IMR-90 (cell line): ENCODE results near the gene HMGXB3. TPM values are rescaled to one million over a fixed set of nuclear protein-coding genes. Genes with fewer than 3 reads are reported as not detected.

Experiments used
- ATAC-seq: fragments of 200-7000 bp; cut with Tn5 transposase; 2 replicates; pipeline ENCODE4 v1.9.1; 2020; ENCODE audit warnings: low read depth, mild to moderate bottlenecking, moderate library complexity
- BruUV-seq: library from RNA; stranded (reverse); fragments of 400-500 nt; replicated peaks from 2 replicates; lab custom pipeline; 2021; lab: Mats Ljungman, UMichigan
- CTCF ChIA-PET: fragments of 300-600 bp; formaldehyde crosslinking; extraction: SDS; loops from one replicate; lab custom pipeline; 2021; ENCODE audit warnings: antibody characterized with exemption; lab: Yijun Ruan, JAX
- POLR2A ChIA-PET: fragments of 300-600 bp; sonication (Branson Sonifier 250); formaldehyde crosslinking; loops from one replicate; lab custom pipeline; 2022; ENCODE audit warnings: antibody characterized with exemption; ENCODE audit not compliant: unreplicated experiment; lab: Charles Lee
- DNase-seq: peaks from one replicate; pipeline ENCODE4 v3.0.0; 2013
- H2AFZ ChIP-seq: replicated peaks from 2 replicates; pipeline ENCODE3; 2013; ENCODE audit warnings: low read length, mild to moderate bottlenecking; ENCODE audit not compliant: poor library complexity
- H2AK5ac ChIP-seq: 2 replicates; pipeline ENCODE4 v1.6.1; 2013; ENCODE audit warnings: low read depth, low read length, inconsistent platforms
- H2AK9ac ChIP-seq: replicated peaks from 2 replicates; pipeline ENCODE3; 2013; ENCODE audit warnings: mild to moderate bottlenecking, low read depth, low read length, moderate library complexity; ENCODE audit not compliant: poor library complexity
- H2BK120ac ChIP-seq: 2 replicates; pipeline ENCODE4 v1.6.1; 2013; ENCODE audit warnings: low read depth, low read length, inconsistent platforms
- H2BK15ac ChIP-seq: 3 replicates; pipeline ENCODE4 v1.6.1; 2013; ENCODE audit warnings: low read depth, low read length, inconsistent platforms
- H2BK20ac ChIP-seq: 2 replicates; pipeline ENCODE4 v1.6.1; 2013; ENCODE audit warnings: low read depth, mild to moderate bottlenecking, inconsistent platforms, low read length, moderate library complexity
- H2BK5ac ChIP-seq: 2 replicates; pipeline ENCODE4 v1.6.1; 2013; ENCODE audit warnings: mild to moderate bottlenecking, low read depth, low read length, inconsistent platforms; ENCODE audit not compliant: poor library complexity, severe bottlenecking
- H3K14ac ChIP-seq: replicated peaks from 2 replicates; pipeline ENCODE4 v1.6.1; 2013; ENCODE audit warnings: low read depth, low read length, inconsistent platforms
- H3K18ac ChIP-seq: 2 replicates; pipeline ENCODE4 v1.6.1; 2013; ENCODE audit warnings: low read depth, low read length, control low read depth
- H3K23ac ChIP-seq: 2 replicates; pipeline ENCODE4 v1.6.1; 2013; ENCODE audit warnings: low read depth, low read length, inconsistent platforms
- H3K27ac ChIP-seq: 2 replicates; pipeline ENCODE4 v1.5.1; 2013; ENCODE audit warnings: mild to moderate bottlenecking, control low read depth, low read length; ENCODE audit not compliant: insufficient read depth
- H3K27me3 ChIP-seq: 2 replicates; pipeline ENCODE4 v1.6.1; 2013; ENCODE audit warnings: low read length; ENCODE audit not compliant: control insufficient read depth, insufficient read depth
- H3K36me3 ChIP-seq: 2 replicates; pipeline ENCODE4 v1.6.1; 2013; ENCODE audit warnings: low read length, mixed read lengths; ENCODE audit not compliant: control insufficient read depth, insufficient read depth
- H3K4ac ChIP-seq: 2 replicates; pipeline ENCODE4 v1.6.1; 2013; ENCODE audit warnings: low read depth, low read length, inconsistent platforms
- H3K4me1 ChIP-seq: 2 replicates; pipeline ENCODE4 v1.6.1; 2013; ENCODE audit warnings: low read length, mixed read lengths; ENCODE audit not compliant: control insufficient read depth, insufficient read depth
- H3K4me2 ChIP-seq: 2 replicates; pipeline ENCODE4 v1.6.1; 2013; ENCODE audit warnings: low read depth, mild to moderate bottlenecking, control low read depth, low read length, moderate library complexity
- H3K4me3 ChIP-seq: 2 replicates; pipeline ENCODE4 v1.5.1; 2013; ENCODE audit warnings: low read depth, mild to moderate bottlenecking, control low read depth, low read length, moderate library complexity; ENCODE audit not compliant: insufficient read depth
- H3K56ac ChIP-seq: 2 replicates; pipeline ENCODE4 v1.6.1; 2013; ENCODE audit warnings: low read length, inconsistent platforms; ENCODE audit not compliant: insufficient read depth; ENCODE audit errors: extremely low read depth
- H3K79me1 ChIP-seq, 2 experiments: 2 replicates each; pipeline ENCODE4 v1.6.1; 2013; ENCODE audit warnings: low read length in 2 of 2, inconsistent platforms in 1 of 2, low read depth in 1 of 2
- H3K9ac ChIP-seq: 2 replicates; pipeline ENCODE4 v1.6.1; 2013; ENCODE audit warnings: low read depth, low read length, control low read depth
- H3K9me1 ChIP-seq: 2 replicates; pipeline ENCODE4 v1.6.1; 2013; ENCODE audit warnings: low read length, inconsistent platforms; ENCODE audit not compliant: insufficient read depth
- H3K9me3 ChIP-seq: 2 replicates; pipeline ENCODE4 v1.6.1; 2013; ENCODE audit warnings: low read length; ENCODE audit not compliant: control insufficient read depth, insufficient read depth
- H4K20me1 ChIP-seq: 2 replicates; pipeline ENCODE4 v1.6.1; 2013; ENCODE audit warnings: low read length, inconsistent platforms; ENCODE audit not compliant: insufficient read depth
- H4K5ac ChIP-seq: 2 replicates; pipeline ENCODE4 v1.6.1; 2013; ENCODE audit warnings: mild to moderate bottlenecking, low read depth, low read length, control low read depth
- H4K8ac ChIP-seq, 2 experiments: 2 replicates each; pipeline ENCODE4 v1.6.1; 2013; ENCODE audit warnings: low read depth in 2 of 2, low read length in 2 of 2, control low read depth in 1 of 2, inconsistent platforms in 1 of 2
- H4K91ac ChIP-seq: 2 replicates; pipeline ENCODE4 v1.6.1; 2013; ENCODE audit warnings: low read depth, low read length, inconsistent platforms; ENCODE audit not compliant: insufficient read depth
- BHLHE40 ChIP-seq: fragments of 150-350 bp; IDR thresholded peaks from 2 replicates; pipeline ENCODE4 v1.6.1; 2016; ENCODE audit warnings: mild to moderate bottlenecking, low read depth, low read length
- CEBPB ChIP-seq: IDR thresholded peaks from 2 replicates; pipeline ENCODE4 v1.6.1; 2012; ENCODE audit warnings: low read depth, low read length, improper control_type of control experiment
- CHD1 ChIP-seq: IDR thresholded peaks from 2 replicates; pipeline ENCODE4 v1.6.1; 2012; ENCODE audit warnings: low read depth, low read length, improper control_type of control experiment
- FOS ChIP-seq: fragments of 150-350 bp; IDR thresholded peaks from 2 replicates; pipeline ENCODE4 v1.6.1; 2016; ENCODE audit warnings: low read depth, low read length
- MAFK ChIP-seq: IDR thresholded peaks from 2 replicates; pipeline ENCODE4 v1.6.1; 2012; ENCODE audit warnings: low read depth, low read length, improper control_type of control experiment
- MAZ ChIP-seq: IDR thresholded peaks from 2 replicates; pipeline ENCODE4 v1.6.1; 2012; ENCODE audit warnings: low read depth, mild to moderate bottlenecking, low read length, improper control_type of control experiment, moderate library complexity, borderline replicate concordance
- MXI1 ChIP-seq: IDR thresholded peaks from 2 replicates; pipeline ENCODE4 v1.6.1; 2012; ENCODE audit warnings: low read depth, mild to moderate bottlenecking, low read length, moderate library complexity, borderline replicate concordance
- NFE2L2 ChIP-seq: fragments of 150-350 bp; IDR thresholded peaks from 2 replicates; pipeline ENCODE4 v1.6.1; 2016; ENCODE audit warnings: low read depth, mild to moderate bottlenecking, low read length
- POLR2A ChIP-seq: IDR thresholded peaks from 2 replicates; pipeline ENCODE4 v1.6.1; 2012; ENCODE audit warnings: mild to moderate bottlenecking, low read depth, low read length
- RAD21 ChIP-seq: IDR thresholded peaks from 2 replicates; pipeline ENCODE4 v1.6.1; 2012; ENCODE audit warnings: low read length, improper control_type of control experiment
- RCOR1 ChIP-seq: IDR thresholded peaks from 2 replicates; pipeline ENCODE4 v1.6.1; 2012; ENCODE audit warnings: mild to moderate bottlenecking, low read length, improper control_type of control experiment; ENCODE audit not compliant: insufficient replicate concordance
- RFX5 ChIP-seq: IDR thresholded peaks from 2 replicates; pipeline ENCODE4 v1.8.0; 2012; ENCODE audit warnings: low read depth, mild to moderate bottlenecking, low read length, moderate library complexity
- SMC3 ChIP-seq: fragments of 150-350 bp; IDR thresholded peaks from 2 replicates; pipeline ENCODE4 v1.6.1; 2016; ENCODE audit warnings: low read depth, mild to moderate bottlenecking, antibody characterized with exemption, low read length, moderate library complexity
- WGBS, 2 experiments: methylation state at CpG; one replicate each; pipeline versions ENCODE4 v1.1.5 to v1.1.7; 2013; ENCODE audit warnings: missing lambda C conversion rate in 2 of 2; ENCODE audit not compliant: insufficient read length in 1 of 2; ENCODE audit errors: extremely low coverage in 2 of 2; 5-methylcytosine and 5-hydroxymethylcytosine counted together
- dilution Hi-C: fragments of 300-500 bp; cut with HindIII; formaldehyde crosslinking; loops from one replicate; pipeline ENCODE4 v1.14.3; 2018; ENCODE audit warnings: low sequenced_read_pairs; ENCODE audit not compliant: unreplicated experiment
- in situ Hi-C: fragments of 300-500 bp; cut with MboI; formaldehyde crosslinking; loops from 3 replicates; pipeline ENCODE4 v1.14.3; 2019; ENCODE audit warnings: low sequenced_read_pairs, inconsistent platforms, mixed read lengths
- intact Hi-C: fragments of 100-400 bp; cut with micrococcal nuclease; formaldehyde crosslinking; loops from 2 replicates; pipeline ENCODE4 v1.10.0; 2022
- polyA plus RNA-seq, 3 experiments: library from polyadenylated mRNA; depleted of rRNA; stranded (reverse); fragments of >200 nt; gene quantifications; 2 replicates each; pipeline ENCODE4 v1.2.3, GENCODE V29; 2012; ENCODE audit warnings: low replicate concordance in 1 of 3
- total RNA-seq: library from RNA; depleted of rRNA; stranded (reverse); fragments of >200 nt; gene quantifications from 2 replicates; pipeline ENCODE4 v1.2.3, GENCODE V29; 2012
- TF ChIP-seq, protein P1 (sequence below): fragments of 150-350 bp; IDR thresholded peaks from 2 replicates; pipeline ENCODE4 v1.6.1; 2017; ENCODE audit warnings: mild to moderate bottlenecking, antibody characterized with exemption, low read length, low read depth
- TF ChIP-seq, protein P2 (sequence below): conservative IDR thresholded peaks from 2 replicates; pipeline ENCODE4 v1.5.1; 2012; ENCODE audit warnings: mild to moderate bottlenecking, low read depth, low read length, improper control_type of control experiment
- TF ChIP-seq, protein P3 (sequence below): fragments of 150-350 bp; IDR thresholded peaks from 2 replicates; pipeline ENCODE4 v1.6.1; 2016; ENCODE audit warnings: low read depth, mild to moderate bottlenecking, low read length, moderate library complexity, borderline replicate concordance

HMGXB3 gene
- total and polyA plus RNA-seq, 2 of the 4 experiments (the other 2 are of a cell fraction): 27.6 to 30.6 TPM

DNA sequence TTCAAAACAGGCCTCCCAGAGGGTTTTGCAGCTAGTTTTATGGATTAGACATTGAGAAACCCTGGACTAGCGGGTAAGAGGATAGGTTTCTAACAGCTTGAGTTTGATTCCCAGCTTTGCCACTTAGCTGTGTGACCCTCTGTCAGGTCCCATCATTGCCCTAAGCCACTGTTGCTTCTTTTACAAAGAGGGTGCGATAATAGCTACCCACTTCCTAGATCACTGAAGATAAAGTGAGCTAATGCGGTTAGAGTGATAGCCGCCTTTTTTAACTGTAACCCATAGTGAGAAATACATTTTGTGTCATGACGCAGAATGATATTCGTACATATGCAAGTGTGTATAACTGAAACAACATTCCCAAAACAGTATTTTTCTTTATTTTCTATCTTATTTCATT lies 45.5 kb downstream of the HMGXB3 start:
- no peak overlapping the region for H3K56ac ChIP-seq
- ATAC-seq: no peak
- H3K4me1 ChIP-seq: peaks cover 22% of the 10 kb centered on the region
- H3K9ac ChIP-seq: no peak overlapping the region
- peaks cover 66% of the 10 kb centered on the region for H3K36me3 ChIP-seq
- dilution Hi-C loops (no loop called here), in situ Hi-C loops (no loop called here), intact Hi-C loops (no loop called here)
- no peak overlapping the region for H2AFZ ChIP-seq
- no peak overlapping the region for H3K4me2 ChIP-seq
- H3K9me3 ChIP-seq: no peaks in the 10 kb centered on the region
- peaks cover 27 to 66% of the 10 kb centered on the region in 2 experiments for H3K79me1 ChIP-seq
- H2BK15ac ChIP-seq: no peak overlapping the region
- H2BK120ac ChIP-seq: no peak overlapping the region
- TF ChIP-seq BHLHE40 (no peak), SMC3 (no peak), RCOR1 (no peak), MXI1 (no peak), FOS (no peak), CEBPB (no peak), POLR2A (no peak), RAD21 (no peak), CHD1 (no peak), MAFK (no peak), MAZ (no peak), RFX5 (no peak), NFE2L2 (no peak)
- TF ChIP-seq, protein P1, sequence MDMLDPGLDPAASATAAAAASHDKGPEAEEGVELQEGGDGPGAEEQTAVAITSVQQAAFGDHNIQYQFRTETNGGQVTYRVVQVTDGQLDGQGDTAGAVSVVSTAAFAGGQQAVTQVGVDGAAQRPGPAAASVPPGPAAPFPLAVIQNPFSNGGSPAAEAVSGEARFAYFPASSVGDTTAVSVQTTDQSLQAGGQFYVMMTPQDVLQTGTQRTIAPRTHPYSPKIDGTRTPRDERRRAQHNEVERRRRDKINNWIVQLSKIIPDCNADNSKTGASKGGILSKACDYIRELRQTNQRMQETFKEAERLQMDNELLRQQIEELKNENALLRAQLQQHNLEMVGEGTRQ: no peak
- TF ChIP-seq, protein P2, sequence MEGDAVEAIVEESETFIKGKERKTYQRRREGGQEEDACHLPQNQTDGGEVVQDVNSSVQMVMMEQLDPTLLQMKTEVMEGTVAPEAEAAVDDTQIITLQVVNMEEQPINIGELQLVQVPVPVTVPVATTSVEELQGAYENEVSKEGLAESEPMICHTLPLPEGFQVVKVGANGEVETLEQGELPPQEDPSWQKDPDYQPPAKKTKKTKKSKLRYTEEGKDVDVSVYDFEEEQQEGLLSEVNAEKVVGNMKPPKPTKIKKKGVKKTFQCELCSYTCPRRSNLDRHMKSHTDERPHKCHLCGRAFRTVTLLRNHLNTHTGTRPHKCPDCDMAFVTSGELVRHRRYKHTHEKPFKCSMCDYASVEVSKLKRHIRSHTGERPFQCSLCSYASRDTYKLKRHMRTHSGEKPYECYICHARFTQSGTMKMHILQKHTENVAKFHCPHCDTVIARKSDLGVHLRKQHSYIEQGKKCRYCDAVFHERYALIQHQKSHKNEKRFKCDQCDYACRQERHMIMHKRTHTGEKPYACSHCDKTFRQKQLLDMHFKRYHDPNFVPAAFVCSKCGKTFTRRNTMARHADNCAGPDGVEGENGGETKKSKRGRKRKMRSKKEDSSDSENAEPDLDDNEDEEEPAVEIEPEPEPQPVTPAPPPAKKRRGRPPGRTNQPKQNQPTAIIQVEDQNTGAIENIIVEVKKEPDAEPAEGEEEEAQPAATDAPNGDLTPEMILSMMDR: no peak
- TF ChIP-seq, protein P3, sequence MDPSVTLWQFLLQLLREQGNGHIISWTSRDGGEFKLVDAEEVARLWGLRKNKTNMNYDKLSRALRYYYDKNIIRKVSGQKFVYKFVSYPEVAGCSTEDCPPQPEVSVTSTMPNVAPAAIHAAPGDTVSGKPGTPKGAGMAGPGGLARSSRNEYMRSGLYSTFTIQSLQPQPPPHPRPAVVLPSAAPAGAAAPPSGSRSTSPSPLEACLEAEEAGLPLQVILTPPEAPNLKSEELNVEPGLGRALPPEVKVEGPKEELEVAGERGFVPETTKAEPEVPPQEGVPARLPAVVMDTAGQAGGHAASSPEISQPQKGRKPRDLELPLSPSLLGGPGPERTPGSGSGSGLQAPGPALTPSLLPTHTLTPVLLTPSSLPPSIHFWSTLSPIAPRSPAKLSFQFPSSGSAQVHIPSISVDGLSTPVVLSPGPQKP: no peak
- peaks cover 30% of the 10 kb centered on the region for H3K9me1 ChIP-seq
- no peak overlapping the region for H3K27ac ChIP-seq
- H3K18ac ChIP-seq: no peak overlapping the region
- no peak overlapping the region for H4K5ac ChIP-seq
- H4K20me1 ChIP-seq: peaks cover 6% of the 10 kb centered on the region; the same call in 1 of the 2 replicates
- H2AK9ac ChIP-seq: no peak overlapping the region
- H4K8ac ChIP-seq: no peak overlapping the region
- H2BK20ac ChIP-seq: no peak overlapping the region; the same call in 1 of the 2 replicates
- no peak overlapping the region for H2BK5ac ChIP-seq
- DNase-seq: no peak
- no TSS peak for BruUV-seq
- H3K23ac ChIP-seq: no peak overlapping the region
- H4K91ac ChIP-seq: no peak overlapping the region
- no peak overlapping the region for H3K4me3 ChIP-seq
- no peak overlapping the region for H3K14ac ChIP-seq
- POLR2A ChIA-PET: no interaction called here
- WGBS, 2 experiments: no CpG with 5 or more reads among the region's 6 CpGs
- H2AK5ac ChIP-seq: no peak overlapping the region
- CTCF ChIA-PET: no interaction called here
- no peaks in the 10 kb centered on the region for H3K27me3 ChIP-seq
- H3K4ac ChIP-seq: no peak overlapping the region
